WTC11 (cell line): Measurements from ENCODE around the gene PLIN5. TPM values are rescaled to one million over a fixed set of nuclear protein-coding genes. Genes with fewer than 3 reads are reported as not detected.

ENCODE experiments used
- ATAC-seq: fragments of 200-7000 bp; cut with Tn5 transposase; 2 replicates; pipeline ENCODE4 v1.10.0; 2021; ENCODE audit warnings: mild to moderate bottlenecking, moderate library complexity
- CTCF ChIA-PET: fragments of 300-600 bp; sonication (Branson Sonifier 250); formaldehyde crosslinking; loops from one replicate; lab custom pipeline; 2021; ENCODE audit warnings: antibody characterized with exemption; lab: Charles Lee
- POLR2A ChIA-PET: fragments of 350-600 bp; sonication (Branson Sonifier 250); formaldehyde crosslinking; loops from one replicate; lab custom pipeline; 2021; ENCODE audit warnings: antibody characterized with exemption; lab: Charles Lee
- DNase-seq: peaks from one replicate; pipeline ENCODE4 v3.0.0; 2021; ENCODE audit warnings: low spot score
- H3K27ac Mint-ChIP-seq: 2 replicates; pipeline ENCODE4 v1.8.0; 2021; ENCODE audit warnings: mixed read lengths
- H3K27me3 Mint-ChIP-seq: 2 replicates; pipeline ENCODE4 v1.8.0; 2021; ENCODE audit warnings: low read depth, mild to moderate bottlenecking, moderate library complexity, mixed read lengths
- H3K36me3 Mint-ChIP-seq: 2 replicates; pipeline ENCODE4 v1.8.0; 2021; ENCODE audit warnings: mixed read lengths
- H3K4me1 Mint-ChIP-seq: 2 replicates; pipeline ENCODE4 v1.8.0; 2022; ENCODE audit warnings: mixed read lengths
- H3K4me3 Mint-ChIP-seq: 2 replicates; pipeline ENCODE4 v1.8.0; 2021; ENCODE audit warnings: mild to moderate bottlenecking, moderate library complexity, mixed read lengths
- H3K9me3 Mint-ChIP-seq: 2 replicates; pipeline ENCODE4 v1.8.0; 2021; ENCODE audit warnings: mixed read lengths
- AR ChIP-seq: fragments of 250-450 bp; sonication (Bioruptor Pico); IDR thresholded peaks from 2 replicates; pipeline ENCODE4 v1.9.0; 2021; ENCODE audit warnings: mild to moderate bottlenecking
- ATF1 ChIP-seq: sonication (generic); formaldehyde crosslinking; IDR thresholded peaks from 2 replicates; pipeline ENCODE4 v1.8.1; 2023; ENCODE audit warnings: mild to moderate bottlenecking, moderate library complexity, missing genetic modification reagents
- CREM ChIP-seq: sonication (generic); formaldehyde crosslinking; IDR thresholded peaks from 2 replicates; pipeline ENCODE4 v1.8.1; 2022; ENCODE audit warnings: mild to moderate bottlenecking, missing genetic modification reagents, moderate library complexity
- E2F5 ChIP-seq: sonication (generic); formaldehyde crosslinking; IDR thresholded peaks from 2 replicates; pipeline ENCODE4 v1.8.1; 2022; ENCODE audit warnings: mild to moderate bottlenecking, moderate library complexity, missing genetic modification reagents
- ELF4 ChIP-seq: sonication (generic); formaldehyde crosslinking; IDR thresholded peaks from 2 replicates; pipeline ENCODE4 v1.8.1; 2022; ENCODE audit warnings: low read depth, mild to moderate bottlenecking, moderate library complexity, missing genetic modification reagents
- EMX1 ChIP-seq: fragments of 250-450 bp; sonication (Bioruptor Pico); IDR thresholded peaks from 2 replicates; pipeline ENCODE4 v1.8.0; 2021; ENCODE audit warnings: mild to moderate bottlenecking
- GABPB1 ChIP-seq: sonication (generic); formaldehyde crosslinking; IDR thresholded peaks from 2 replicates; pipeline ENCODE4 v1.8.1; 2023; ENCODE audit warnings: mild to moderate bottlenecking, missing genetic modification reagents
- HMGA2 ChIP-seq: fragments of 250-450 bp; sonication (Bioruptor Pico); IDR thresholded peaks from 2 replicates; pipeline ENCODE4 v1.4.0; 2021; ENCODE audit warnings: mild to moderate bottlenecking, moderate library complexity
- IRF2 ChIP-seq: sonication (generic); formaldehyde crosslinking; IDR thresholded peaks from 2 replicates; pipeline ENCODE4 v1.8.0; 2022; ENCODE audit warnings: low read depth, missing genetic modification reagents, borderline replicate concordance
- KAT7 ChIP-seq: sonication (generic); formaldehyde crosslinking; IDR thresholded peaks from 2 replicates; pipeline ENCODE4 v1.8.1; 2023; ENCODE audit warnings: missing genetic modification reagents, mild to moderate bottlenecking, borderline replicate concordance
- PRDM15 ChIP-seq: sonication (generic); formaldehyde crosslinking; IDR thresholded peaks from 2 replicates; pipeline ENCODE4 v1.8.0; 2022; ENCODE audit warnings: missing genetic modification reagents
- PREB ChIP-seq: sonication (generic); formaldehyde crosslinking; IDR thresholded peaks from 2 replicates; pipeline ENCODE4 v1.8.1; 2022; ENCODE audit warnings: mild to moderate bottlenecking, missing genetic modification reagents, moderate library complexity, borderline replicate concordance
- SMAD4 ChIP-seq: sonication (generic); formaldehyde crosslinking; IDR thresholded peaks from 2 replicates; pipeline ENCODE4 v1.8.0; 2022; ENCODE audit warnings: mild to moderate bottlenecking, missing genetic modification reagents
- ZNF121 ChIP-seq: sonication (generic); formaldehyde crosslinking; IDR thresholded peaks from 2 replicates; pipeline ENCODE4 v1.8.0; 2023; ENCODE audit warnings: missing genetic modification reagents
- total RNA-seq: library from RNA; stranded (reverse); gene quantifications from 3 replicates; pipeline ENCODE4 v1.2.3, GENCODE V29; 2021

Gene PLIN5
- total RNA-seq, 1 experiment from 2014 or later = 3.9 TPM

GRCh38 chr19:4494691-4495064, 40.3 kb downstream of the PLIN5 start:
- no peaks in the 10 kb centered on the region for H3K27me3 Mint-ChIP-seq
- no peak overlapping the region for H3K4me3 Mint-ChIP-seq
- H3K9me3 Mint-ChIP-seq = no peaks in the 10 kb centered on the region
- ChIA-PET POLR2A (no interaction called here), CTCF (interaction anchor here (0.6 to 2.1 kb wide), 2 partner anchors 31 to 210 kb away, joined by 3 to 8 read pairs; no protein-coding TSS in a partner anchor)
- no peak for DNase-seq
- H3K27ac Mint-ChIP-seq = no peak overlapping the region
- H3K36me3 Mint-ChIP-seq = peaks cover 15% of the 10 kb centered on the region
- TF ChIP-seq AR (CRISPR knock-in tag) = no peak
- peak; percentile 63; the same call in 1 of the 2 replicates for TF ChIP-seq ZNF121 (CRISPR knock-in tag)
- no peak for TF ChIP-seq PRDM15
- no peaks in the 10 kb centered on the region for H3K4me1 Mint-ChIP-seq
- no peak for ATAC-seq

GRCh38 chr19:4493929-4494690, 40.9 kb downstream of the PLIN5 start:
- TF ChIP-seq GABPB1 = no peak
- TF ChIP-seq KAT7 (CRISPR knock-in tag) = no peak
- no peak for TF ChIP-seq ELF4 (CRISPR knock-in tag)
- TF ChIP-seq ATF1 (CRISPR knock-in tag) = no peak
- TF ChIP-seq CREM = no peak
- no peak for TF ChIP-seq E2F5
- no peak for TF ChIP-seq PREB (CRISPR knock-in tag)
- TF ChIP-seq SMAD4 (CRISPR knock-in tag) = no peak
- no peak for TF ChIP-seq IRF2
- no peak for TF ChIP-seq HMGA2
- no peak for TF ChIP-seq EMX1 (CRISPR knock-in tag)
- TF ChIP-seq, all 79 proteins: peak for 0
- H3K4me3 Mint-ChIP-seq = no peak overlapping the region
- ATAC-seq = no peak
- no peak overlapping the region for H3K27ac Mint-ChIP-seq
- H3K4me1 Mint-ChIP-seq = no peaks in the 10 kb centered on the region
- H3K9me3 Mint-ChIP-seq = no peaks in the 10 kb centered on the region
- DNase-seq = no peak
- H3K36me3 Mint-ChIP-seq = peaks cover 16% of the 10 kb centered on the region
- H3K27me3 Mint-ChIP-seq = no peaks in the 10 kb centered on the region
- ChIA-PET CTCF (interaction anchor here (0.6 to 2.1 kb wide), 2 partner anchors 31 to 210 kb away, joined by 3 to 8 read pairs; no protein-coding TSS in a partner anchor), POLR2A (no interaction called here)
